Transverse colon (tissue), 3 donors: ENCODE measurements around the gene MTMR8.

Source experiments
- EP300 ChIP-seq: sonication (generic); formaldehyde crosslinking; IDR thresholded peaks from one replicate; pipeline ENCODE4 v1.6.1; 2017; ENCODE audit warnings: antibody characterized with exemption, low read depth
- TF ChIP-seq, protein P1 (sequence below), 5 experiments: fragments of 200-600 bp in 3 of 5; fragments of 450-650 bp in 2 of 5; sonication (generic) in 3 of 5; IDR thresholded peaks; 1 replicate in 2 of 5; 2 replicates in 3 of 5; pipeline ENCODE4 v1.5.1; 2016 to 2017; ENCODE audit warnings: antibody characterized with exemption in 5 of 5, inconsistent platforms in 3 of 5, mild to moderate bottlenecking in 2 of 5, moderate library complexity in 1 of 5

DNA sequence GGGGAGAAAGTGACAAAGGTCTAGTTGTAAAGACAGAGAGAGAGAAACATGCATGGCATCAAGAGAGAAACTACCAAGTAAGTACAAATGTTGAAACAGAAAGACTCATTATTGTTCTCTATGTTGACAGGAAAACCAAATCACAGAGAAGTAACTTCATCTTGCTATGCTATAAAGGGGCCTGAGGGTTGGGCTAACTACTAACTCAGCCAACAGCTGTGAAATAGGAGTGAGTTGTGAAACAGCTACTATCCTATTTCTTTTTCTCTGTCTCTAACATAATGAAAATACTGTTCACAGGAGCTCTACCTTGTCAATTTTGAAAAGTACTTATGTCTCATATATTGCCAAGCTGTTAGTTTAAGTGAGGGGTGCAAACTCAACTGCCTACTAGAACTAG lies 65.0 kb downstream of the MTMR8 start:
- no peak for TF ChIP-seq EP300
- TF ChIP-seq, protein P1, sequence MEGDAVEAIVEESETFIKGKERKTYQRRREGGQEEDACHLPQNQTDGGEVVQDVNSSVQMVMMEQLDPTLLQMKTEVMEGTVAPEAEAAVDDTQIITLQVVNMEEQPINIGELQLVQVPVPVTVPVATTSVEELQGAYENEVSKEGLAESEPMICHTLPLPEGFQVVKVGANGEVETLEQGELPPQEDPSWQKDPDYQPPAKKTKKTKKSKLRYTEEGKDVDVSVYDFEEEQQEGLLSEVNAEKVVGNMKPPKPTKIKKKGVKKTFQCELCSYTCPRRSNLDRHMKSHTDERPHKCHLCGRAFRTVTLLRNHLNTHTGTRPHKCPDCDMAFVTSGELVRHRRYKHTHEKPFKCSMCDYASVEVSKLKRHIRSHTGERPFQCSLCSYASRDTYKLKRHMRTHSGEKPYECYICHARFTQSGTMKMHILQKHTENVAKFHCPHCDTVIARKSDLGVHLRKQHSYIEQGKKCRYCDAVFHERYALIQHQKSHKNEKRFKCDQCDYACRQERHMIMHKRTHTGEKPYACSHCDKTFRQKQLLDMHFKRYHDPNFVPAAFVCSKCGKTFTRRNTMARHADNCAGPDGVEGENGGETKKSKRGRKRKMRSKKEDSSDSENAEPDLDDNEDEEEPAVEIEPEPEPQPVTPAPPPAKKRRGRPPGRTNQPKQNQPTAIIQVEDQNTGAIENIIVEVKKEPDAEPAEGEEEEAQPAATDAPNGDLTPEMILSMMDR (IDR thresholded peaks at IDR 0.05), result no peak
